ENCODE data around the gene MYOT.

The MYOT gene

GRCh38 chr5:137828664-137829063 lies 39.0 kb upstream of the MYOT start:
- no peak for TF ChIP-seq CTCF (conservative IDR thresholded peaks at IDR 0.05; ENCODE audit: control insufficient read depth, insufficient read depth, low read depth, low read length)
- no peak for DNase-seq (ENCODE audit: low read depth)
- no peak overlapping the region for H3K4me3 ChIP-seq (ENCODE audit: control insufficient read depth, low read depth, low read length)

- no peak for TF ChIP-seq CTCF (conservative IDR thresholded peaks at IDR 0.05; ENCODE audit: control insufficient read depth, insufficient read depth, low read depth, low read length)
- H3K4me3 ChIP-seq (ENCODE audit: control insufficient read depth, low read depth, low read length), result no peak overlapping the region
- no peak for DNase-seq (ENCODE audit: low read depth)
Measured at GRCh38 chr5:137831105-137831504, 36.6 kb upstream of the MYOT start.

- no peak overlapping the region for H3K4me3 ChIP-seq (ENCODE audit: control insufficient read depth, low read depth, low read length)
- peak; percentile 36 for DNase-seq (ENCODE audit: low read depth)
- peak; percentile 36 for TF ChIP-seq CTCF (conservative IDR thresholded peaks at IDR 0.05; ENCODE audit: control insufficient read depth, insufficient read depth, low read depth, low read length)
Measured at GRCh38 chr5:137831526-137831925, 36.1 kb upstream of the MYOT start.

- no peak for DNase-seq (ENCODE audit: low read depth)
- TF ChIP-seq CTCF (conservative IDR thresholded peaks at IDR 0.05; ENCODE audit: control insufficient read depth, insufficient read depth, low read depth, low read length), result no peak
- H3K4me3 ChIP-seq (ENCODE audit: control insufficient read depth, low read depth, low read length), result no peak overlapping the region
Measured at GRCh38 chr5:137832416-137832815, 35.2 kb upstream of the MYOT start.

- no peak for TF ChIP-seq CTCF (conservative IDR thresholded peaks at IDR 0.05; ENCODE audit: control insufficient read depth, insufficient read depth, low read depth, low read length)
- DNase-seq (ENCODE audit: low read depth), result peak; percentile 86
- H3K4me3 ChIP-seq (ENCODE audit: control insufficient read depth, low read depth, low read length), result no peak overlapping the region
Measured at GRCh38 chr5:137833463-137833862, 34.2 kb upstream of the MYOT start.

GRCh38 chr5:137834498-137835049 lies 33.1 kb upstream of the MYOT start:
- no peak overlapping the region for H3K4me3 ChIP-seq (ENCODE audit: control insufficient read depth, low read depth, low read length)
- no peak for DNase-seq (ENCODE audit: low read depth)
- no peak for TF ChIP-seq CTCF (conservative IDR thresholded peaks at IDR 0.05; ENCODE audit: control insufficient read depth, insufficient read depth, low read depth, low read length)

GRCh38 chr5:137836298-137836697 lies 31.4 kb upstream of the MYOT start:
- TF ChIP-seq CTCF (conservative IDR thresholded peaks at IDR 0.05; ENCODE audit: control insufficient read depth, insufficient read depth, low read depth, low read length), result no peak
- DNase-seq (ENCODE audit: low read depth), result no peak
- H3K4me3 ChIP-seq (ENCODE audit: control insufficient read depth, low read depth, low read length), result no peak overlapping the region
